HepG2 (cell line): ENCODE measurements around the gene ZC3H8. TPM values are rescaled to one million over a fixed set of nuclear protein-coding genes. Genes with fewer than 3 reads are reported as not detected.

Source experiments
- ARID3A ChIP-seq: IDR thresholded peaks from 2 replicates; pipeline ENCODE4 v1.6.1; 2012; ENCODE audit warnings: low read depth, low read length, improper control_type of control experiment
- ATAD3A ChIP-seq: sonication (generic); formaldehyde crosslinking; IDR thresholded peaks from 2 replicates; pipeline ENCODE4 v1.4.0; 2020; ENCODE audit warnings: missing genetic modification reagents
- DNMT3B ChIP-seq: conservative IDR thresholded peaks from 2 replicates; pipeline ENCODE4 v1.6.1; 2016; ENCODE audit warnings: missing biosample characterization, control low read depth
- EP300 ChIP-seq, 3 experiments: sonication (generic) in 1 of 3; formaldehyde crosslinking in 1 of 3; IDR thresholded peaks; 2 replicates each; pipeline versions ENCODE4 v1.5.1 to v1.6.1; 2011 to 2020; ENCODE audit warnings: low read depth in 2 of 3, low read length in 2 of 3, borderline replicate concordance in 1 of 3, improper control_type of control experiment in 1 of 3, mild to moderate bottlenecking in 1 of 3, missing genetic modification reagents in 1 of 3, moderate library complexity in 1 of 3
- FOXP1 ChIP-seq, 2 experiments: fragments of 450-650 bp in 1 of 2; IDR thresholded peaks; 2 replicates each; pipeline ENCODE4 v1.6.1; 2017 to 2018; ENCODE audit warnings: antibody characterized with exemption in 1 of 2
- IRF2 ChIP-seq: IDR thresholded peaks from 2 replicates; pipeline ENCODE4 v1.6.1; 2018; ENCODE audit warnings: missing genetic modification reagents, missing compliant biosample characterization
- MAX ChIP-seq: IDR thresholded peaks from 2 replicates; pipeline ENCODE4 v1.6.1; 2012; ENCODE audit warnings: inconsistent platforms
- PHF8 ChIP-seq: sonication (generic); formaldehyde crosslinking; IDR thresholded peaks from 2 replicates; pipeline ENCODE4 v1.5.0; 2020; ENCODE audit warnings: missing genetic modification reagents
- SMAD9 ChIP-seq: sonication (generic); formaldehyde crosslinking; IDR thresholded peaks from 2 replicates; pipeline ENCODE4 v1.5.1; 2020; ENCODE audit warnings: mild to moderate bottlenecking, missing genetic modification reagents
- SSRP1 ChIP-seq: IDR thresholded peaks from 2 replicates; pipeline ENCODE4 v1.6.1; 2016; ENCODE audit warnings: control low read depth
- TP53 ChIP-seq: sonication (generic); formaldehyde crosslinking; conservative IDR thresholded peaks from 2 replicates; pipeline ENCODE4 v1.4.0; 2020; ENCODE audit warnings: missing genetic modification reagents
- ZBTB7A ChIP-seq: sonication (generic); formaldehyde crosslinking; IDR thresholded peaks from 2 replicates; pipeline ENCODE4 v1.8.0; 2022; ENCODE audit warnings: mild to moderate bottlenecking, missing genetic modification reagents
- ZC3H4 ChIP-seq: sonication (generic); formaldehyde crosslinking; IDR thresholded peaks from 2 replicates; pipeline ENCODE4 v1.4.0; 2020; ENCODE audit warnings: missing genetic modification reagents, borderline replicate concordance
- ZFP36L2 ChIP-seq: sonication (generic); formaldehyde crosslinking; IDR thresholded peaks from 2 replicates; pipeline ENCODE4 v1.4.0; 2020; ENCODE audit warnings: missing genetic modification reagents
- ZFX ChIP-seq: sonication (generic); formaldehyde crosslinking; IDR thresholded peaks from 2 replicates; pipeline ENCODE4 v1.4.0; 2020; ENCODE audit warnings: mild to moderate bottlenecking, low read depth, missing genetic modification reagents, moderate library complexity
- ZNF253 ChIP-seq: sonication (generic); formaldehyde crosslinking; IDR thresholded peaks from 2 replicates; pipeline ENCODE4 v1.8.0; 2022; ENCODE audit warnings: mild to moderate bottlenecking, missing genetic modification reagents, borderline replicate concordance
- ZNF326 ChIP-seq: sonication (generic); formaldehyde crosslinking; IDR thresholded peaks from 2 replicates; pipeline ENCODE4 v1.4.0; 2020; ENCODE audit warnings: missing genetic modification reagents, borderline replicate concordance
- ZNF496 ChIP-seq: sonication (generic); formaldehyde crosslinking; IDR thresholded peaks from 2 replicates; pipeline ENCODE4 v1.8.1; 2023; ENCODE audit warnings: mild to moderate bottlenecking, moderate library complexity, missing genetic modification reagents; ENCODE audit not compliant: insufficient replicate concordance
- ZNF609 ChIP-seq: sonication (generic); formaldehyde crosslinking; IDR thresholded peaks from 2 replicates; pipeline ENCODE4 v1.4.0; 2020; ENCODE audit warnings: mild to moderate bottlenecking, missing genetic modification reagents, borderline replicate concordance
- ZNF674 ChIP-seq: sonication (generic); formaldehyde crosslinking; IDR thresholded peaks from 2 replicates; pipeline ENCODE4 v1.5.0; 2020; ENCODE audit warnings: low read depth, mild to moderate bottlenecking, missing genetic modification reagents
- ZNF766 ChIP-seq: sonication (generic); formaldehyde crosslinking; IDR thresholded peaks from 2 replicates; pipeline ENCODE4 v1.5.0; 2020; ENCODE audit warnings: missing genetic modification reagents, borderline replicate concordance
- ZNF768 ChIP-seq: sonication (generic); formaldehyde crosslinking; IDR thresholded peaks from 2 replicates; pipeline ENCODE4 v1.4.0; 2020; ENCODE audit warnings: missing genetic modification reagents
- ZNF781 ChIP-seq: sonication (generic); formaldehyde crosslinking; IDR thresholded peaks from 2 replicates; pipeline ENCODE4 v1.5.1; 2020; ENCODE audit warnings: borderline replicate concordance, mild to moderate bottlenecking, missing genetic modification reagents; ENCODE audit errors: not compliant biosample characterization
- ZNF879 ChIP-seq: sonication (generic); formaldehyde crosslinking; IDR thresholded peaks from 2 replicates; pipeline ENCODE4 v1.8.1; 2023; ENCODE audit warnings: missing genetic modification reagents
- polyA plus RNA-seq, 8 experiments: library from polyadenylated mRNA; depleted of rRNA in 3 of 8; stranded (reverse) in 7 of 8; unstranded in 1 of 8; fragments of >200 nt; fragmentation: Illumina TruSeq in 4 of 8; extraction: Trizol in 4 of 8; gene quantifications; 2 replicates each; pipeline versions ENCODE4 v1.2.1 to v1.2.3, GENCODE V29; 2011 to 2016; ENCODE audit warnings: low read depth in 4 of 8, missing spikeins in 1 of 8, mixed read lengths in 1 of 8; ENCODE audit not compliant: insufficient read depth in 1 of 8
- total RNA-seq, 5 experiments: library from RNA; depleted of rRNA; stranded (reverse); fragments of >200 nt; fragmentation: Illumina TruSeq; extraction: Trizol; gene quantifications; 2 replicates each; pipeline ENCODE4 v1.2.3, GENCODE V29; 2016; ENCODE audit warnings: low read depth in 1 of 5

The ZC3H8 gene
- total and polyA plus RNA-seq, 2 of the 13 experiments (the other 11 are each of a cell fraction or from before 2014, with no cell fraction given): 4.5 to 17.0 TPM

GRCh38 chr2:112259509-112260294, 4.9 kb upstream of the ZC3H8 start (continued):
- no peak for TF ChIP-seq ZC3H4 (CRISPR knock-in tag)
- TF ChIP-seq PHF8 (CRISPR knock-in tag): peak; percentile 50; the same call in 1 of the 2 replicates
- no peak for TF ChIP-seq ZBTB7A (CRISPR knock-in tag)
- TF ChIP-seq ZFP36L2: no peak
- no peak for TF ChIP-seq ZNF674 (CRISPR knock-in tag)
- TF ChIP-seq ZNF781 (CRISPR knock-in tag): no peak
- 0 out of 2 replicates have a peak, but pooled peaks have one; percentile 5 for TF ChIP-seq ZNF609
- TF ChIP-seq DNMT3B: 0 out of 2 replicates have a peak, but pooled peaks have one; percentile 48
- TF ChIP-seq ZNF253 (CRISPR knock-in tag): no peak
- no peak for TF ChIP-seq ZNF766 (CRISPR knock-in tag)
- no peak for TF ChIP-seq ZNF879 (CRISPR knock-in tag)
- peak; percentile 54 for TF ChIP-seq ZFX
- no peak for TF ChIP-seq TP53 (CRISPR knock-in tag)
- TF ChIP-seq SSRP1: peak; percentile 60; the same call in 1 of the 2 replicates
- TF ChIP-seq EP300 (IDR thresholded peaks at IDR 0.05; ENCODE audit: low read depth in 2 of 2, low read length in 2 of 2): no peak
- no peak for TF ChIP-seq EP300 (CRISPR knock-in tag; IDR thresholded peaks at IDR 0.05; ENCODE audit: borderline replicate concordance)
- TF ChIP-seq MAX: peak; percentile 47; the same call in 1 of the 2 replicates
- no peak for TF ChIP-seq ZNF326 (CRISPR knock-in tag)
- no peak for TF ChIP-seq ZNF496
- peak; percentile 73; the same call in 1 of the 2 replicates for TF ChIP-seq ARID3A
- no peak for TF ChIP-seq ATAD3A (CRISPR knock-in tag)
- TF ChIP-seq IRF2 (CRISPR knock-in tag): peak; percentile 78
- no peak for TF ChIP-seq FOXP1 (IDR thresholded peaks at IDR 0.05)
- TF ChIP-seq FOXP1 (CRISPR knock-in tag; IDR thresholded peaks at IDR 0.05): no peak
- no peak for TF ChIP-seq ZNF768 (CRISPR knock-in tag)
- TF ChIP-seq SMAD9: 0 out of 2 replicates have a peak, but pooled peaks have one; percentile 66
